ENCODE results near the gene SOWAHB.

Gene SOWAHB

DNA sequence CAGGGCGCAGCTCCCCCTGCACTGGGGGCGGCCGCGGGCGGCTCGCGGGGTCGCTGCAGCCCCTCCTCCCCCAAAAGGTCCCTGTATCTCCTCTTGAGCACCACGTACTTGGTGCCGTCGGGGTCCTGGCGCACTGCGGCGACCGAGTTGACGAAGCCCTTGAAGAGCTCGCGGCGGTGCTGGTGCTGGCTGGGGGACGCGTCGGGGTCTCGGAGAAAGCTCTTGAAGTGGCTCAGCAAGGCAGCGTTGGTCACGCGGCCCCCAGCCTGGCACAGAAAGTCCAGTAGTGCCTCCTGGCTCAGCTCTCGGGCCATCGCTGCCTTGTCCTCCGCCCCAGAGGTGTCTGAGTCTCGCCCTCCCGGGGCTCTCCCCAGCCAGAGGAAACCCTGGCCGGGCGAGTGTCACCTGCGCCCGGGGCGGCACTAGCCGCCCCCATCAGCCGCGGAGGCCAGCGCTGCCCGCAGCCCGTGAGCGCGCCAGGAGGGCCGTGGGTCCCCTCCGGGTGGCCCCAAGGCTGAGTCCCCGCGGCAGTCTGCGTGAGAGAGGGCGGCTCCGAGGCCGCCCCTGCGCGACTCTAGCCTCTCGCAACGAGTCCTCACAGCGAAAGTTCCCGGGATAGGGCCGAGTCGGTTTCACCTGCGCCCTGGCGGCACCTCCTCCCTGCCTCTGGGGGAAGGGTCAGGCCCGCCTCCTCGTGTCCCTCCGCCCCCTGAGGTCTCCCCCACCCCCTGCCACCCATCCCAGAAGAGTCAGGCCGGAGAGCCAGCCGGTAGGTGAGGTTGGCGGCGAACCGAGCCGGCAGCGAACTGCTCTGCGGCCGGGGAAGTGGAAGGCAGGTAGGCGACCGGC, at the start of gene SOWAHB:
Gene SOWAHB (minus strand): TSS at position 609 of the 849 bp plus-strand sequence. CDS start 295 bp downstream, at position 314.
- peak; percentile 45 for DNase-seq

- DNase-seq, result no peak
These were observed 49.4 kb upstream of the SOWAHB start for GRCh38 chr4:76947369-76947768.

DNA sequence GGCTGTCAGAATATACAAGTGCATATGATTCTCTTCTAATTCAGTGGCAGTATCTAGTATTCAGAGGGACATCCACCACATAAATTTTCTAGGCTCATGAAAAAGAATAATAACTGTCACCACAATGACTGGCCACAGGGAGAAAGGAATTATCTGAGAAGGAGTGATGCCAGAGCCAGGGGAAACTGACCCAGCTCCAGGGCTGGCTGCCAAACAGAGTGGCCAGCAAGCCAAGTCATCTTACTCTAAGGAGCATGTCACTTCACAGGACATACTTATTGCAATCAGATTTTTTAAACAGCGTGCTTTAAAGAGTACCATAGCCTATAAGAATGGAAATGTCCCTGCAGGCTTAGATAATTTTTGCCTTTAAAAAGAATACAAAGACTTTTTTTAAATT, 45.8 kb upstream of the SOWAHB start:
- DNase-seq, result no peak

DNA sequence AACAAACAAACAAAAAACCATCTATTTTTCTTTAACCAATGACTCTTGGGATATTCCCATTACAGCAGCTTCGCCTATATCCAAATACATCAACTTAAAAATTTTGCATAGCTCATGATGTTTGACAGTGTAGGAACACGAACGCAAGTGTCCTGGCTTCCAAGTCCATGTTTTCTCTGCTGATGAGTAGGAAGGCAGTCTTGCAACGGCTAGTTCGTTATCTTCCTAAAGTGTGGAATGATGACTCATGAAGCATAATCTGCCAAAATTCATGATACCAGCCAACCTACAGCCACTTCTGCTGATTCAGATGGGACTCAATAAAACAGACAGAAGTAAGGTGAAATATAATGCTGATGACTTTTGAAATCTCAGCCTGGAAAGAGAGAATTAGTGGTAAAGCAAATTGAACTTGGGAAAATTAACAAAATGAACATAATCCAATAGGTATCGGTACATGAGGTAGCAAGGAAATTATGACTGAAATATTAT, 45.2 kb upstream of the SOWAHB start:
- DNase-seq, result no peak

- no peak for DNase-seq
These were observed 41.2 kb upstream of the SOWAHB start for GRCh38 chr4:76939184-76939583.

DNA sequence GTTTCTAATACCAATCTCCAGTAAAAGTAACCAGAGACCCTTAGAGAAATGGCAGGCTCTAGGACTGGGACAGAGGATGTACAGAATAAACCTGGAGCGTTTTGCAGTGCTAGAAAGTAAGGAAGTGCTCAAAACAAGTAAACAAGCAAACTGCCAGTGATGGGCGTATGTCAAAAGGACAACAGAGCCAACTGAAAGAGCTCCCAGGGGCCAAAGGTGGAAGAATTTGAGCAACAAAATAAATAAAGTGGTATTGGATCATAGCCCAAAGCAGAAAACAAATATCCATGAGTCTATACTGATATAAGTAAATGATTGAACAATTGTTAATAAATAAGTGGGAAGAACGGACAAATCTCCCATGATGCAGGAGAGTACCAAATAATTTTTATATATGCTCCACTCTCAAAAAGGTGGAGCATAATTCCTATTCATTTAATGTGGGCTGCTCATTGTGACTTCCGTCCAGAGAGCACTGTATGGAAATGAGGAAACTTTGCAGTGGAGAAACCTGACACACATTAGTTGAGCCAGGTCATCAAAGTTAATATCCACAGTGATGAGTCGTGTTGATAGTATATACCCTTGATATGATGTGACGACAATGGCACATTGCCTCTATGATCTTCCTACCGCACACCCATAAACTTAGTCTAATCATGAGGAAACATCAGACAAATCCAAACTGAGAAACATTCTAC, 33.8 kb upstream of the SOWAHB start:
- no peak for DNase-seq

- DNase-seq, result no peak
These were observed 33.1 kb upstream of the SOWAHB start for GRCh38 chr4:76931087-76931486.

DNA sequence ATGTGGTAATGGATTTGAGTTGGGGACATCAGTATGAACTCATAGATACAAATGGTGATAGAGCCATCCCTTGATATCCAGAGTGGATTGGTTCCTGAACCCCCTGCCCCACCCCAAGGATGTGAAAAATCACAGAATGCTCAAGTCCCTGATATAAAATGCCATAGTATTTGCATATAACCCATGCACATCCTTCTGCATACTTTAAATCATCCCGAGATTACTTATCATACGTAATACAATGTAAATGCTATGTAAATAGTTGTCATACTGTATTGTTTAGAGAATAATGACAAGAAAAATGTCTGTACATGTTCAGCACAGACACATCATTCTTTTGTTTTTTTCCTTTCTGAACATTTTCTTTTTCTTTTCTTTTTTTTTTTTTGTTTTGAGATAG, 32.7 kb upstream of the SOWAHB start:
- DNase-seq, result no peak

DNA sequence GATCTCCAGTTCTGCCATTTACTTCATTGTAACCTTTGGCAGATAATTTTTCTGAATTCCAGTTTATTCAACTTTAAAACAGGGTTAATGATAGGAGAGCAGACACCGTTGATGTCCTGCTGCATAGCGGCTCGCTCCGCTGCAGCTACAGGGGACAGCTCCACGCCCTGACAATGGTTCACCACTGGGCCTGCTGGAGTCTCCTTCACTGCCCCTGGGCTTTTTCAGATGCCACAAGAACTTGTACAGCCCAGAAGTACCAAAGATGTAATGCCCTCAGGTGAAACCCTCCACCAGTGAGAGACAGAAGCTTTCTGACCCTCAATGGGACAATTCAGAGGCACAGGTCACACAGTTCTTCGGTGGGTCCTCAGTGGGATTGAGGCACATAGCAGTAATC, 28.9 kb upstream of the SOWAHB start:
- no peak for DNase-seq

DNA sequence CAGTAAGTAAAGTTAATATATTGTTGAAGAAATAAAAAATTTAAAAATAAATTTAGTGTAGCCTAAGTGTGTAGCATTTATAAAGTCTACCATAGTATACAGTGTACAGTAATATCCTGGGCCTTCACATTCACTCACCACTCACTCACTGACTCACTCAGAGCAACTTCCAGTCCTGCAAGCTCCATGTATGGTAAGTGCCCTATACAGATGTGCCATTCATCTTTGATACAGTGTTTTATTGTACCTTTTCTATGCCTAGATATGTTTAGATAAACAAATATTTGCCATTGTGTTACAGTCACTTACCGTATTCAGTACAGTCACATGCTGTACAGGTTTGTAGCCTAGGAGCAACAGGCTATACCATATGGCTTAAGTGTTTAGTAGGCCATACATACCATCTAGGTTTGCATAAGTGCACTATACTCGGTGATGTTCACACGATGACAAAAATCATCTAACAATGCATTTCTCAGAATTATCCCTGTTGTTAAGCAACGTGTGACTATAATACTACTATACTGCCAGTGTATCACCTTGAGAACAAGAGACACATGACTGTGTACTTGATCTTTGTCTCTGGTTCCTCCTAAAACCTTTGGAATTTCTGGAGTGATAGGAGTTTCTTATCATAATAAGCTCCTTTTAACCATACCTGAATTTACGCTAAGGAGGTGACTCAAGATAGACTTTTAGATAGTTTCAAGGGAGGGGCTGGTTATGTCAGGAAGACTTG, 25.8 kb upstream of the SOWAHB start:
- no peak for DNase-seq

DNA sequence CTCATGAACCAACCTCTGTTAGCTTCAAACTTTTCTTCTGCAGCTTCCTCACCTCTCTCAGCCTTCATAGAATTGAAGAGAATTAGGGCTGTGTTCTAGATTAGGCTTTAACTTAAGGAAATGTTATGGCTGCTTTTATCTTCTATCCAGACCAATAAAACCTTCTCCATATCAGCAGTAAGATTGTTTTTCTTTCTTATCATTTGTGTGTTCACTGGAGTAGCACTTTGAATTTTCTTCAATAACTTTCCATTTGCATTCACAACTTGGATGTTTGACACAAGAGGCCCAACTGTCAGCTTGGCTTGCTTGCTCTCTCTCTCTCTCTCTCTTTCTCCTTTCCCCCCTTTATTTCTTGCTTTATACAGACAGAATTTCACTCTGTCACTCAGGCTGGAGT, 22.8 kb upstream of the SOWAHB start:
- no peak for DNase-seq

DNA sequence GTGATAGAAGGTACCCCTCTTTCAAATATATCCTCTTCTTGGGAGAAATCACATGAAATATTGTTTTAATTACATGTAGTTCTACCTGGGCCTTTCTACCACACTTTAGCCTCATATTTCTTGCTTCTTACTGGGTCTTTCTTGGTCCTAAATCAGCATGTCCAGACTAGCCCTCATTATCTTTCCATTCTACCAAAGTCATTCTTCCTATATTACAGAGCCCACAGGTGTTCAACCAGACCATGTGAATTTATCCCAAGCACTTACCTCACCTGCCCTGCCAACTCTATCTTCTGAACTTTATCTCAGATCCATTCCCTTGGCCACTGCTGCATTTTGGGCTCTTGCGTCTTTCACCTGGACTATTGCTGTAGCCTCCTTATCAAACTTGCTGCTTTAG, 11.8 kb upstream of the SOWAHB start:
- no peak for DNase-seq

DNA sequence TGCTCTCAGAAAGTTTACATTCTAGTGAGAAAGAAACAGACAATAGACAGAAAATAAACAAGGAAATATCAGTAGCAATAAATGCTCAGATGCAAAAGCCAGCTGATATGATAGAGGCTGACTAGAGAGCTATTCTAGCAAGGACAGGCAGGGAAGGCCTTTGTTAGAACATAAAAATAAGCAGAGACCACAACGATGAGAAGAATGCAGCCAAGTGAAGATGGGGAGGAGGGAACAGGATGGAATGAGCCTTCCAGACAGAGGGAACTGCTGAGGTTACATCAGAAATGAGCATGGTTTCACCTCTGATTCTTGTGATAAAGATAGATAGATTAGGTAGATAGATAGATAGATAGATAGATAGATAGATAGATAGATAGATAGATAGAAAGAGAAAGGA, 7.6 kb upstream of the SOWAHB start:
- DNase-seq, result no peak

DNA sequence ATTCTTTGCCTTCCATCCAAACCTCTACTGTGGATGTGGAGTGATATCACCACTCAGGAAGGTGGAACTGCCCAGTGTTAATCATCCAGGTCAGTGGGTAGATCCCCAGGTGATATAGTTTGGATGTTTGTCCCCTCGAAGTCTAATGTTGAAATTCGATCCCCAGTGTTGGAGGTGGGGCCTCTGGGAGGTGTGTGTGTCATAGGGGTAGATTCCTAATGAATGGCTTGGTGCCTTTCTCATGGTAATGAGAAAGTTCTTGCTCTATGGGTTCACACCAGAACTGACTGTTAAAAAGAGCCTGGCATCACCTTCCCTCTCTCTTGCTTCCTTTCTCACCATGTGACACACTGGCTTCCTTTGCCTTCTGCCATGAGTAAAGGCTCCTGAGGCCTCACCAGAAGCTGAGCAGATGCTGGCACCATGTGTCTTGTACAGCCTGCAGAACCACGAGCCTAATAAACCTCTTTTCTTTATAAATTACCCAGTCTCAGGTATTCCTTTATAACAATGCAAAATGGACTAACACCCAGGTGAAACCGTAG, 6.8 kb upstream of the SOWAHB start:
- no peak for DNase-seq

DNA sequence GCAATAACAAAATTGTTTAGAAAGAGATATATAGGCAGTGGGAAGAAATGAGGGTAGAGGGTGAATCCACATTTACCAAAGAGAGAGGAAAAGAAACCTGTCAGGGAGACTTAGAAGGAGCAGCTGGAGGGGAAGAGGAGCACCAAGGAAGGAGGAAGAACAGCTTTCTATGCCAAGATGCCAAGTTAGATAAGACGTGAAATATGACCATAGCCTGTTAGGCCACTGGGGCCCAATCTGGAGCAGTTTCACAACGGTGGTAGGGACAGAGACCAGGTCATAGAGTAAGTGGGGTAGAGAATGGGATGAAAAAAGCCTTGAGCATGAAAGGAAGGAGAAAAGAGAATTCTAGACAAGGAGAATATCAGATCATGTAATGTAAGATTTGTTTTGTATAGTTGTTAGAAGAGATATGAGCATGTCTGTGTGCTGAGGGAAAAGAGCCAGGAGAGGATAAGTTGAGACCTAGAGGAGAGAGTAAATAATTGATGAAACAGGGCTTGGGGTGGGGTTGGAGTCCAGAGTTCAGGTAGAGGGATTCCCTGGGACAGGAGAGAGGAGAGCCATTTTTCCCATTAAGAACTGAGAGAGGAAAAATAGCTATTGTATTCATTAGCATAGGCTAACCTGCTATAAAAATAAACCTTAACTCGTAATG, 4.4 kb upstream of the SOWAHB start:
- DNase-seq, result no peak

DNA sequence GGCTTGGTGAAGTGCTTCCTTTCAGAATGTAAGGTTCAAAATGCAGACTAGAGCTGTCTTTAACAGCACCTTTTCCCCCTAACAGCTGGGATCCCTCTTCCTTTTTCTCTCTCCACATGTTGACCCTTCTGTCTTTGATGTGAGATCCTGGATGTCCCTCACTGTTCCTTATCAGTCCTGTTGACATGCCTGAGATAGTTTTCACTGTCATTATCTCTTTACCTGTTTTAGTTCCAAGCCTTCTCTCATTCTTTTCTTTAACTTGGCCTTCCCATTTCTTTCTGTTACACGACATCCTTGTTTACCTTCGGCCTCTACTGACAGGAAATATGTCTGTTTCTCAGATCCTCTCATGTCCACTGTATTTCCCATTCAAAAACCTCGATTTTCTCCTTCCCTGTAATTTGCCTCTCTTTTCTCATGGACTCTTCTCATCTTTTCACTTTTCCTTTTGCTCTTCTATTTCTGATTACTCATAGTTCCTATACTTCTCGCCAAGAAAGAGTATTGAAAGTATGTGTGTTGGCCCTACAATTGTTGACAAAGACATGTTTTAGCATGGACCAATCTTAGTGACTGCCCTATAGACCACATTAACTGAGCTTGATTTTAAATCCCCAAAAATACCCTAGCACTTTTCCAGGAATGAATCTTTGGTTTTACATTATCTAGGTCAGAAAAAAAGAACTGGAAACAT, 1.2 kb upstream of the SOWAHB start:
- DNase-seq, result no peak

DNA sequence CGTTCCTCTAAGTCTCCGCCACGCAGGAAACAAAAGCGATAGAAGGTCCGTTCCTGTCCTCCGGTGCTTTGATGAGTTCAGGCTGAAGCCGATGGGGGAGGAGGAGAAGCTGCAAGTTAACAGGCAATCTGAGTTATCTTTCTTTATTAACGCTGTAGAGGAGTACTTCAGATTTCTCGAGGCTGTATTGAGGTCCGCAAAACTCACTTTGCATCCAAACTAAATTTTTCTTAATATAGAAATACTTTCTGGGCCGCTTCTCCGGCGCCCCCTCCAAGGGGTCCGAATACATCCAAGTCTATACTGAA, 395 bp upstream of the SOWAHB start:
- DNase-seq, result no peak

DNA sequence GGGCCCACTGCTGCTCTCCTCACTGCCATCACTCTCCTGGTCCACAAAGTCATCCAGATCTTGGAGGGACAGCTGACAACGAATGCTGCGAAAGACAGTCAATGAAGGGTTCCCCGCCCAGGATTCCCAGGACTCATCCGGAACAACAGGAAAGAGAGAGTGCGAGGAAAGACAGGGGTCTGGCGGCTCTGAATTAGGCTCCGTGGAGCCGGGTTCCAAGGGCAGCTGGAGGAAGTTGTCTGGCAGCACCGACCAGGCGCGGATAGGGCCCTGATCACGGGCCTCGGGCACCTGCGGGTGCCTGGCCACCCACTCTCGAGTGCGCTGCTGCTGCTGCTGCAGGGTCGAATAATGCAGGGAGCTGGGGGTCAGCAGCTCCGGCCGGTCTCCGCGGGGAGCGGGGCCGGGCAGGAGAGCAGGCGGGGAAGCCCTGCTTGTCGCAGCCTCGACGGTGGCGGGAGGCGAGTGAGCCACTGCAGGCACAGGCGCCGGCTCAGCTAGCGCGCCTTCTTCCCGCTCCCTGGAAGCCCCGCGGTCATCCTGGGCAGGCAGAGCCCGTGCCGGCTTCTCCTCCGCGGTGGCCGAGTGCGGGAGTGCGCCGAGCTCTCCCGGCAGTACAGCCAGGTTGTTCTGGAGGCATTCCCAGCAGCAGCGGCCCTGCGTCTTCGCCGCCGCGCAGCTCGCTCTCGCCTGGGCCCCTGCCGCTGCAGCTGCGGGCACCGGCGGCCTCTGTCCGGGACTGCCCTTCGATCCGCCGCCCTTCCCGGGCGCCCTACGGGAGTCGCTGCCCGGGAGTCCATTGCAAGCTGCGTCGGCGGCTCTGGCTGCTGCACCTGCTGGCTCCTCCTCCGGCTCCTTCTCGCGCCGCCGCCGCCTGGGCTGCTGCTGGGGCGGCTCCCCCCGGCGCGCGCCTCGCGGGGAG, 1.1 kb downstream of the SOWAHB start:
- peak; percentile 67 for DNase-seq

DNA sequence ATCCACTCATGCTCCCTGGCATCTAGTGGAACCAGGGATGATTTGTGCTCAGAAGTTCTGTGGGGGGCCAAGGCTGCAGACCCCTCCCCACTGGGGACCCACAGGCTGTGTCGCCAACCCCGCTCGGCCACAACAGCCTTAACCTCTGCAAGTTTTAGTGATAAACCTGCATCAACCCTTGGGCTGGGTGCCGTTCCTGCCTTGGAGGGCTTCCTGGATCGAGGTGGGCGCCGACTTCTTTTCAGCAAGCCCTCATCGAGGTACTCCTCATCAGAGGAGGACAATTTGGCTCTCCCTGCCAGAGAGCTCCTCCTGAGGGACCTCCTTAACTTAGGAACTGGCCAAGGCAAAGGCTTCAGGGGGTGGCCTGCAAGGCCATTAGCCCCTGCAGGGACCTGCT, 1.9 kb downstream of the SOWAHB start:
- DNase-seq, result no peak

GRCh38 chr4:76895619-76896018, 2.3 kb downstream of the SOWAHB start:
- DNase-seq, result no peak

Measured in COR-L47 (cell line).